Measurements from ENCODE around the gene MAVS.

Gene MAVS

GRCh38 chr20:3818155-3819151 is 28.2 kb upstream of the MAVS start:
- H3K4me1 ChIP-seq, result peaks cover 13% of the 10 kb centered on the region

DNA sequence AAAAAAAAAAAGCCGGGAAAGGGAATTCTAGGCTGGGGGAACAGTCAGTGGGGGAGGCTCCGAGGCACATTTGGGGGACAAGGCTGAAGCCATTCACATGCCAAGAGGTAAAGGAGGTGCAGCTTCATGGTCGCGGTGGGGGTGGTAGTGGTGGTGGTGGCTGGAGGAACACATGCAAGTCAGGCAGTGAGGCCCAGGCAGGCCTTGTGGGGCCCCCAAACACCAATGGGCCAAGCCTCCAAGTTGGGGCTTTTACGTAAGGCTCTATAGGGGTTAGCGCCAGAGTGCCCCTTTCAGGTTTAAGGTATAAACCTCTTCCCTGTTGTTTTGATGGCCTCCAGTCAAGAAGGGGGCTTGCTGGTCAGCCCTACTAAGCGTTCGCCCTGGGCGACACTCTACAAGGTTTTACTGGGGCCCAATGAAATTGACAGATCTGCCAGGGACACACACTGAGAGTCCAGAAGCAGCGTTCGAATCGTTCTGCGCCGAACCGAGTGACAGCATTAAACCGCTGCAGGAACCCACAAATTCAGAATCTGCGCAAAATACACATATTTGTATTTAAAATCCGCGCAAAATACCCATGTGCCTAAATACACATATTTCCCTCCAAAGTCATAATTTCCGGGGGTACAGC is 27.1 kb upstream of the MAVS start:
- H3K9me3 ChIP-seq, result no peaks in the 10 kb centered on the region
- H3K4me1 ChIP-seq, result peaks cover 11% of the 10 kb centered on the region
- peaks cover 8% of the 10 kb centered on the region for H3K36me3 ChIP-seq
- H3K4me3 ChIP-seq (ENCODE audit: low read depth, low read length), result peak overlapping the region; percentile 78
- DNase-seq, result no peak
- TF ChIP-seq, protein P1, sequence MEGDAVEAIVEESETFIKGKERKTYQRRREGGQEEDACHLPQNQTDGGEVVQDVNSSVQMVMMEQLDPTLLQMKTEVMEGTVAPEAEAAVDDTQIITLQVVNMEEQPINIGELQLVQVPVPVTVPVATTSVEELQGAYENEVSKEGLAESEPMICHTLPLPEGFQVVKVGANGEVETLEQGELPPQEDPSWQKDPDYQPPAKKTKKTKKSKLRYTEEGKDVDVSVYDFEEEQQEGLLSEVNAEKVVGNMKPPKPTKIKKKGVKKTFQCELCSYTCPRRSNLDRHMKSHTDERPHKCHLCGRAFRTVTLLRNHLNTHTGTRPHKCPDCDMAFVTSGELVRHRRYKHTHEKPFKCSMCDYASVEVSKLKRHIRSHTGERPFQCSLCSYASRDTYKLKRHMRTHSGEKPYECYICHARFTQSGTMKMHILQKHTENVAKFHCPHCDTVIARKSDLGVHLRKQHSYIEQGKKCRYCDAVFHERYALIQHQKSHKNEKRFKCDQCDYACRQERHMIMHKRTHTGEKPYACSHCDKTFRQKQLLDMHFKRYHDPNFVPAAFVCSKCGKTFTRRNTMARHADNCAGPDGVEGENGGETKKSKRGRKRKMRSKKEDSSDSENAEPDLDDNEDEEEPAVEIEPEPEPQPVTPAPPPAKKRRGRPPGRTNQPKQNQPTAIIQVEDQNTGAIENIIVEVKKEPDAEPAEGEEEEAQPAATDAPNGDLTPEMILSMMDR (IDR thresholded peaks at IDR 0.05; ENCODE audit: low read depth, low read length), result no peak
- no peaks in the 10 kb centered on the region for H3K27me3 ChIP-seq

More at GRCh38 chr20:3818155-3819151, 28.2 kb upstream of the MAVS start:
- Histone ChIP-seq H3K4me3 (ENCODE audit: low read depth, low read length) (no peak overlapping the region), H3K27me3 (no peaks in the 10 kb centered on the region), H3K36me3 (no peaks in the 10 kb centered on the region; the same call in 1 of the 2 replicates), H3K9me3 (no peaks in the 10 kb centered on the region)
- TF ChIP-seq, protein P1 (IDR thresholded peaks at IDR 0.05; ENCODE audit: low read depth, low read length), result peak; percentile 92
- DNase-seq, result peak; percentile 96

DNA sequence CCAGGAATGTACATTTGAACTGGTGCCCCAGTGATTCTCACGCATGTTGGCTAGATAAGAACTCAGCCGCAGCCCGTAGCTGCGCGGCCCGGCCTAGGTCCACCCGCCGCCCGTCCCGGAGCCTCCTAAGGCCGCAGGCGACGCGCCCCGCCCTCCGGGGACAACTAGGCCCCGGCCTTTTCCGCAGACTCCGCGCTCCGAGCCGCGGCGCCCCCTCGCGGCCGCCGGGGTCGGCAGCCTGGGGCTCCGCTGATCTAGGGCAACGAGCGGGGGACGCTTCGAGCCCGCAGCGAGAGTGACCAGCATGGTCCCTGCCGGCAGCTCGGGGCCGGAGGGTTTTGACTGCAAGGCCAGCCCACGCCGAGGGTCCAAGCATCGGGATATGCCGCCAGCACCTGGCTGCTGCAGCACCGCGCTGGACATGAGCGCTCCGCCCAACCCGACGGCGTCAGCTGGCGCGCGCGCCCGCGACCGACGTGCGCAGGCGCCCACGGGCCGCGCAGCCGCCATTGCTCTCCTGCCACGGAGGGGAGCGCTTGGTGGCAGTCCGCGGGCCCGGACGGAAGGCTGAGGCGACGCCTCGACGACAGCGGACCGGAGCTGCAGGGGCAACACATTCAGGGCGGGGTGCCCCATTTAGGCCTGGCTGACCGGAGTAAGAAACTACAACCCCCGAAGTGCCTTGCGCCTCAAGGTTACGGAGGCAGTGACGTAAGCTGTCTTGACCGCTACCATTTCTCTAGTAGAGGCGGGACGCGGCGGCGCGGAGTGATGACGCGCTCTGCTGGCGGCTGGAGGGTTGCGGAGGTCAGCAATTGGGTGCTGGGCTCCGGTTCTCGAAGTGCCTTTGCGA is 26.4 kb upstream of the MAVS start, which contains the start of gene AP5S1:
AP5S1 (plus strand) TSS at position 500 of the 853 bp plus-strand sequence. CDS start 1,571 bp downstream, outside the sequence.
- H3K4me3 ChIP-seq (ENCODE audit: low read depth, low read length), result peak within 1 kb of the TSS; percentile 78
- H3K36me3 ChIP-seq, result peaks cover 8% of the 10 kb centered on the region
- H3K4me1 ChIP-seq, result peaks cover 15% of the 10 kb centered on the region
- H3K27me3 ChIP-seq, result no peaks in the 10 kb centered on the region
- DNase-seq, result peak; percentile 98
- TF ChIP-seq, protein P1 (IDR thresholded peaks at IDR 0.05; ENCODE audit: low read depth, low read length), result peak; percentile 83
- H3K9me3 ChIP-seq, result no peaks in the 10 kb centered on the region

DNA sequence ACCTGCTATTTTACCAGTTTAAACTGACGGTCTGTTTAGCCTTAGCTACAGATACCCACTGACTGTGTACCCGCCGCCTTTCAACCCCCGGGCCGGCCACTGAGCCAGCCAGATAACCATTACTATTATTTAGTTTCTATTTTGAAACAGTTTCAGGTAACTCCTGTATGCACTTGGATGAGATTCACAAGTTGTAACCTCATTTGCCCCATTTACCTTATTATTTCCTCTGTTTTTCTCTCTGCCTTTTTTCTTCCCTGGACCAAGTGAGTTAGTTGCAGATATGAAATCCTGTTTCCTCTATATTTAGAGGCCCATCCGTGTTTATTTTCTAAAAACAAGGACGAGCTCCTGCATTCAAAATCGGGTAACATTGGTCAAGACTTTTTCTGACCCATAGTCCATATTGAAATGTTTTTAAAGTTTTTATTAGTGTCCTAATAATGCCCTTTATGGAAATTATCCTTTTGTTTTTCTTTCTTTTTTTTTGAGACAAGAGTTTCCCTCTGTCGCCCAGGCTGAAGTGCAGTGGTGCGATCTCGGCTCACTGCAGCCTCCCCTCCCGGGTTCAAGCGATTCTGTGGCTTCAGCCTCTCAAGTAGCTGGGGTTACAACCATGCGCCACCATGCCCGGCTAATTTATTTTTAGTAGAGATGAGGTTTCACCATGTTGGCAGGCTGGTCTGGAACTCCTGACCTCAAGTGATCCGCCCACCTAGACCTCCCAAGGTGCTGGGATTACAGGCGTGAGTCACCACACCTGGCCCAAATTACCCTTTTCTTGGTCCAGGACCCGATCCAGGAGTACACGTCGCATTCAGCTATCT is 25.5 kb upstream of the MAVS start:
- Histone ChIP-seq H3K4me1 (peaks cover 18% of the 10 kb centered on the region), H3K9me3 (no peaks in the 10 kb centered on the region), H3K4me3 (ENCODE audit: low read depth, low read length) (peak overlapping the region; percentile 78), H3K36me3 (peaks cover 8% of the 10 kb centered on the region), H3K27me3 (no peaks in the 10 kb centered on the region)
- no peak for DNase-seq
- TF ChIP-seq, protein P1 (IDR thresholded peaks at IDR 0.05; ENCODE audit: low read depth, low read length), result no peak

- no peak for DNase-seq
- TF ChIP-seq, protein P1 (IDR thresholded peaks at IDR 0.05; ENCODE audit: low read depth, low read length), result no peak
- Histone ChIP-seq H3K4me3 (ENCODE audit: low read depth, low read length) (no peak overlapping the region), H3K4me1 (peaks cover 18% of the 10 kb centered on the region), H3K9me3 (no peaks in the 10 kb centered on the region), H3K36me3 (peaks cover 8% of the 10 kb centered on the region), H3K27me3 (no peaks in the 10 kb centered on the region)
Measured at GRCh38 chr20:3821996-3822395, 24.6 kb upstream of the MAVS start.
